HG02981 (cell line): Measurements from ENCODE around the gene CNN1.
A peak's percentile ranks its signal among the peaks of the same experiment; 100 is the strongest.

ENCODE experiments used
- ATAC-seq: cut with Tn5 transposase; IDR thresholded peaks from one replicate; pipeline ENCODE4 v1.9.1; 2021; ENCODE audit warnings: mild to moderate bottlenecking, moderate library complexity; ENCODE audit not compliant: unreplicated experiment

The CNN1 gene

DNA sequence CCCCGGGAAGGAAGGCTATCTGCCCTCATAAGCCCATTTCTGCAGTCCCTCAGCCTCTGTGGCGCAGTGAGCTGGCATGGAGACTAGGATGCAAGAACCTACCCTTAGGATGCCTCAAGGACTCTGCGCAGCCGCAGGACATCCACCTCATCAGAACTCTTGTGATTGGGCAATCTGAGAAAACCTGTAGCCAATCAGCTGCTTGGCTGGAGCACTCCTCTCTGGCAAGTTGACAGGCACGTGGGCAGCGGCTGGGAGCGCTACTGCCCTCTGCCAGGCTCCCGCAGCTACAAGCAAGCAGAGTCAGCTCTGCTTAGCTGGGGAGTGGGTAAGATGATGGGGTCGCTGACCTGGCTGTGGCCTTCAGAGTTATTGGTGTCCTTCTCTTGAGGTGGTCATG is 8.2 kb upstream of the CNN1 start:
- ATAC-seq = no peak

DNA sequence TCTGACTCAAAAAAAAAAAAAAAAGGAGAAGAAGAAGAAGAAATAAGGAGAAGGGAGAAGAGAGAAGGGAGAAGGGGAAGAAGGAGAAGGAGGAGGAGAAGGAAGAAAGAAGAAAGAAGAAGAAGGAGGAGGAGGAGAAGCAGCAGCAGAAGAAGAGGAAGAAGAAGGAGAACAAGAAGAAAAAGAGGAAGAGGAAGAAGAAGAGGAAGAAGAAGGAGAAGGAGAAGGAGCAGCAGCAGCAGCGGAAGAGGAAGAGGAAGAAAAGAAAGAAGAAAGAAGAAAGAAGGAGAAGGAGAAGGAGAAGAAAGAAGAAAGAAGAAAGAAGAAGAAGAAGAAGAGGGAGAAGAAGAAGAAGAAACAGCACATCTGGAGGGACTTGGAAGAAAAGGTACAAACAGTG is 4.1 kb upstream of the CNN1 start:
- no peak for ATAC-seq

DNA sequence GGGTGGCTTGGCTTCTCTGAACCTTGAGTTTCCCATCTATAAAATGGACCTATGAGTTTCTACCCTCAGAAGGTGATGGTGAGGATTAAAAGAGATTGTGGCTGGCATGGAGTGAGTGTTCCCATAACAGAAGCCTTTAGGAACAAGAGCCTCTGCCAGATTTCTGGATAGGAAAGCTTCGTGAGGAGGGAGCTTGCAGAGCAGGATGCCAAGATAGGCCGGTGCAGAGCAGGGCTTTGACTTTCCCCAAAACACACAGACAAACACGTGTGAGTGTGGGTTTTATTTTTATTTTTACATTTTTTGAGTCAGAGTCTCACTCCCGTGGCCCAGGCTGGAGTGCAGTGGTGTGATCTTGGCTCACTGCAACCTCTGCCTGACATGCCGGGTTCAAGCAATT is 3.7 kb upstream of the CNN1 start:
- no peak for ATAC-seq

DNA sequence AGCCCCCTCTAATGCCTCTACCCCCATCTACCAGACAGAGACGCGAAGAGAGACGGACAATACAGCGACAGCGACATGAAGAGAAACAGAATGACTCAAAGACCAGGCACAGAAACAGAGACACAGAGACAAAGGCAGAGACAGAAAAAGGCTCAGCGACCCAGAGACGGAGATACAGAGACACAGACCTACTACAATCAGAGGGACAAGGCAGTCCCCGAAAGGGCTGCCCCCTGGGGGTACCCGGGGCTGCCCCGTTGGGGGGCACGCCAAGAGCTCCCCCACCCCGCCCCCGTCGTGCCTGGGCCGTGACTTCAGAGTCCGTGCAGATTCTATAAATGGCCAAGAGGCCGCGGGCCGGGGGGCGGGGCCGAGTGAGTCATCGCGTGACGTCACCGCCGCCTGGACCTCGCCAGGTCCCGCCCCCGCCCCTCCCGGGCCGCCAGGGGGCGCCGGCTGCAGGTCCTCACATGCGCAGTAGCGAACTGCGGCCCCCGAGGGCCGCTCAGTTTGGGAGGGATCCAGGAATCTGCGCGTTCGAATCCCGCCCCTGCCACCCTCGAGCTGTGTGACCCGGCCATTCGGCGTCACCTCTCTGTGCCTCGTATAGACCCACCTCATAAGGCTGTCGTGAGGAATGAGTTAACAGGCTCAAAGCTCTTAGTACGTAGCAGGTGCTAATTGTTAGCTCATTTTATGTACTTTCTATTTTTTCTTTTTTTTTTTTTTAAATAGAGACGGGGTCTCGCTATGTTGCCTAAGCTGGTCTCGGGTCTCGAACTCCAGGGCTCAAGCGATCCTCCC is 2.7 kb upstream of the CNN1 start:
- peak; percentile 53 for ATAC-seq

DNA sequence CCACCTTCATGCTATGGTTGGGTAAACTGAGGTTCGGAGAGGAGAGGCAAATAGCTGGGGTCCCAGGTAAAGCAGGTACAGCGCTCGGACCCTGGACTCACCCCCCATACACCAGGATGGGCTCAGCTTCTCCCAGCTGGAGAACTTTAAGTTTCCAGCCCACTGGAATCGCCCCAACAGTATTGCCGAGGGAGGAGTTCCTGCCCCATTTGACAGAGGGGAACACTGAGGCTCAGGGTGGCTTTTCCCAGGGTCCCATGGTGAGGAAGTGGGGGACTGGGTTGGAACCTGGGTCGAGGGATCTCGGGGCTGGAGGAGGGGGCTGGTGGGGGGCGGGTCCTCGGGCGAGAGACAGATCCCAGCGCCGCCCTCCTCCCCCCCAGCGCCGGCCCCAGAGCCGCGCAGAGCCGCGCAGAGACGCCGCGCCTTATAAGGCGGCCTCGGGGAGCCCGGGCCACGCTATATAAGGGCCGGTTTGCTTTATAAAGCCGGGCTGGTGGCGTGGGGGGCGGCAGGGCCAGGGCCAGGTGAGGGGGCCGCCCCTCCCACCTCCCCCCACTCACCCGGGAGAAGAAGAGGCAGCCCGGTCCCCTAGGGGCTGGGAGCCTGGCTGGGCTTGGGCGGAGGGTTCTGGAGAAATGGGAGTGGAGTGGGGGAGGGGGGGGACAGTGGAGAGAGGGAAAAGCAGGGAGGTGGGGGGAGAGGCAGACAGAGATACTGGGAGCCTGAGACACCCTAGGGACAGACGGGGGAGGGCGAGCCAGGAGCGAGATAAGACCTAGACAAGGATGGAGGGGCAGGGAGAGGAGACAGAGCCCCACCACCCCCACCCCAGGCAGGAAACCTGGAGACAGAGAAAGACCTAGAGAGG is 1.1 kb downstream of the CNN1 start:
- ATAC-seq = no peak

DNA sequence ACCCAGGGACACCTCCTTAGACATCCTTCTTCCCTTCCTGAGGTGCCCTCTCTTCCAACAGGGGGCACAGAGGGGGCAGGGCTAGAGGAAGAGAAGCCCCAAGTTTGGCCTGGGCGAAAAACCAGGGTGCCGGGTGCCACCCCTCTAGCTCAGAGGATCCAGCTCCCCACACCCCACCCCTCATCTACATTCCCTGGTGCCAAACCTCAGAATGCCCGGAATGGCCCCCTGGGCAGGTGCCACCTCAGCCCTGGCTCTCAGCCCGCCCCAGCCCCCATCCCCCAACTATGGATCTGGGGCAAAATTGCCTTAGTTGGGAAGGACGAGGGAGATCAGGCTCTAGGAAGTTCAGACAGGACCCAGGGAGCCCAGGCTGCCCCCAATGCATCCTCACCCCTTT is 2.0 kb downstream of the CNN1 start:
- no peak for ATAC-seq

DNA sequence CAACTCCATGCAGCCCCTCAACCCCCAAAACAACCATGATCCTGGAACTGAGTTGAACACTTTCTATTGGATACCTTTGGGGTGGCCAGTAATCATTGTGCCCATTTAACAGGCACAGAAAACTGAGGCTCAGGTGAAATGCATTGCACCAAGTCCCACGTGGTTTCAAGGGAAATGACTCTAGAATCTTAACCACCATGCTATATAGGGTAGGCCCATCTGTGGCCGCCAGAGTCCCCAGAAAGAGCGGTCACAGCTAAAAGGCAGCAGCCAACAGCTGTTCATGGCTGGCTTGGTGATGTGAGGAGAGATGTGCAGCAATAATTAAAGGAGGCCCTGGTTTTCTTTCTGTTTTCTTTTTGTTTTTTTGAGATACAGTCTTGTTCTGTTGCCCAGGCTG is 2.6 kb downstream of the CNN1 start:
- ATAC-seq = no peak

DNA sequence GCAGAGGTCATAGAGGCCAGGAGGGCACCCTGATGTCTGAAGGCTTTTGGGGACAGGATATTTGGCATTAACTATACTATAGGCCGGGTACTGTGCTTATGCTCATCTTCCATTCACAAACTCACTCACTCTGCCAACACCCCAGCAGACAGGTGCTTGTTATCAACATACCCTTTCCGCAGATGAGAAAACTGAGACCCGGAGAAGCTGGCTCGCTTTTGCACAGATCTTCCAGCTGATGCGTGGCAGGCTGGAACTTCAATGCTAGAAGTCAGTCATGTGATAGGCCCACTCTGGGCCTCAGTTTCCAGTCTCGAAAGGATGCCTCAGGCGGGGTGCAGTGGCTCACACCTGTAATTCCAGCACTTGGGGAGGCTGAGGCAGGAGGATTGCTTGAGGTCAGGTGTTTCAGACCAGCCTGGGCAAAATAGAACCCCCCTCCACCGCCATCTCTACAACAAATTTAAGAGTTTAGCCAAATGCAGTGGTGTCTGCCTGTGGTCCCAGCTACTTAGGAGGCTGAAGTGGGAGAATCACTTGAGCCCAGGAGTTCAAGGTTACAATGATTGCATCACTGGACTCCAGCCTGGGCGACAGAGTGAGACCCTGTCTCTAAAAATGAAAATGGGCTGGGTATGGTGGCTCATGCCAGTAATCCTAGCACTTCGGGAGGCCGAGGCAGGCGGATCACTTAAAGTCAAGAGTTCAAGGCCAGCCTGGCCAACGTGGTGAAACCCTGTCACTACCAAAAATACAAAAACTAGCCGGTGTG is 9.5 kb downstream of the CNN1 start:
- ATAC-seq = no peak

DNA sequence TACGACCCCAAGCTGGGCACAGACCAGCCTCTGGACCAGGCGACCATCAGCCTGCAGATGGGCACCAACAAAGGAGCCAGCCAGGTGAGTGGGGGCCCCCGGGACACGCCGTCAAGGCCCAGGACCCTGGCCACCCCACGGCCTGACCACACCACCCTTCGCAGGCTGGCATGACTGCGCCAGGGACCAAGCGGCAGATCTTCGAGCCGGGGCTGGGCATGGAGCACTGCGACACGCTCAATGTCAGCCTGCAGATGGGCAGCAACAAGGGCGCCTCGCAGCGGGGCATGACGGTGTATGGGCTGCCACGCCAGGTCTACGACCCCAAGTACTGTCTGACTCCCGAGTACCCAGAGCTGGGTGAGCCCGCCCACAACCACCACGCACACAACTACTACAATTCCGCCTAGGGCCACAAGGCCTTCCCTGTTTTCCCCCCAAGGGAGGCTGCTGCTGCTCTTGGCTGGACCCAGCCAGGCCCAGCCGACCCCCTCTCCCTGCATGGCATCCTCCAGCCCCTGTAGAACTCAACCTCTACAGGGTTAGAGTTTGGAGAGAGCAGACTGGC is 10.8 kb downstream of the CNN1 start:
- ATAC-seq = no peak

DNA sequence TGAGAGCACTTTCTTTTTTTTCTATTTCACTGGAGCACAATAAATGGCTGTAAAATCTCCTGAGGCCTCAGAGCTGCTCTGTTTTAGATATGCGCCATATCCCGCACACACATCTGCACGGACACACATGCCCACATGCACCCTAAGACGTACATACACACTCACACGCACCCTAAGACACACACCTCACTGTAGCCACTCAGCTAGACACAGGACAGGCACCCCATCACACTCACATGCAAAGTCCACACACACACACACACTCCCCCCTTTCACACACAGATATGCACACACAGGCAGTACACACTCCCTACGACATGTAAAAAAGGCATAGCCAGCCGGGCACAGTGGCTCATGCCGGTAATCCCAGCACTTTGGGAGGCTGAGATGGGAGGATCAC is 11.6 kb downstream of the CNN1 start:
- no peak for ATAC-seq

DNA sequence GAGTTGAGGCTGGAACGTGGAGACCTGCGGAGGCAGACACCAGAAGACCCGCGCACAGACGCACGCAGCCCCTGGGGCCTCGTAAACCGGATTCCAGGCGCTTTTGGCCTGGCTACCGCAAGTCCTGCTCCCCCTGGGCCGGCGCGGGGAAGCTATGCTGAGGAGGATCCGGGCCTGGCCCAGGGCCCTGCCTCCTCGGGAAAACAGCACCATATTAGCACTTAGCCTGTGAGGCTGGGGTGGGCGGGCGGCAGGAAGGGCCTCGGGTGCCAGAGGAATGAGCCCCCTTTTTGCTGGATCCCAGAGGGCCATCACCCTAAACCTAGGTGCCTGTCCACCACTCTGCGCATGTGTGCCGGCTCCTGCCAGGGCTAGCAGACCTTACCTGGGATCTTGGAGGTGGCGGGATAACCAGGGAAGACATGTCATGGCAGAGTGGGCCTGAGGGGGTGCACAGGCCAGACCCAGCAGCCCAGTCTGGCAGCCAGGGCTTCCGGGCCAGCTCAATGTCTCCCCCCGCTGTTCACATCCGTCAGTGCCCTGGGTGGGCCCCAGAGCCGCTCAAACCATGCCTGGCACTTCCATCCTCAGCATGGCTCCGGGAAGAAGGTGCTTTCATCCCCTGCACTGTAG is 13.1 kb downstream of the CNN1 start:
- ATAC-seq = no peak

DNA sequence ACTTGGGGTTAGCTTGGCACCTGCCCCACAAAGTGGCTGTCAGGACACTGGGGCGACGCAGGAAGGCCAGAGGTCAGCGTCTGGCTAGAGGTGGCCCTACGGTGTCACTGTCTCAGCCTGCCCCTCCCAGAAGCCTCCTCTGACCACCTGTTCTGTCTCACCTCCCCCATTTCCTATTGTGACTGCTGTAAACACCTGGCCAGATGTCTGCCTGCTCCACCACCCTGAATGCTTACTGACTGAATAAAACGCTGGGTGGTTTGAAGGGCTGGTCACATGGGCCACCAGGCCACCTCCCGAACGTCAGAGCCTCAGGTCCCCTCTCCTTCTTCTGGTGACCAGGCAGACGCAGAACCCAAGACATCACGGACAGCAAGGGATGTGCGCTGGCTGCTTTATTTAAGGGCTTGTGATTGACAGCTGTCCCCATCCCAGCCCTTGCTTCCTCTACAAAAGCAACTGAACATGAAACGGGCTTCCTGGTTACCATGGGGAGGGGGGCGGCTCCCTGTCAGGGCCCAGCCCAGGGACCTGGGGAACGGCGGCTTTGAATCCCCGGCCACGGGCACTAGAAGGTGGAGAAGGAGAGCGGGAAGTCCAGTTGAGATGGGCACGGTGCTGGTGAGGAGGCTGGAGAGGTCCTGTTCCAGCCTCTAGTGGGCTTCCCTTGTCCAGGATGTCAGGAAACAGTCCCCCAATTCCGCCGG is 14.2 kb downstream of the CNN1 start:
- no peak for ATAC-seq

DNA sequence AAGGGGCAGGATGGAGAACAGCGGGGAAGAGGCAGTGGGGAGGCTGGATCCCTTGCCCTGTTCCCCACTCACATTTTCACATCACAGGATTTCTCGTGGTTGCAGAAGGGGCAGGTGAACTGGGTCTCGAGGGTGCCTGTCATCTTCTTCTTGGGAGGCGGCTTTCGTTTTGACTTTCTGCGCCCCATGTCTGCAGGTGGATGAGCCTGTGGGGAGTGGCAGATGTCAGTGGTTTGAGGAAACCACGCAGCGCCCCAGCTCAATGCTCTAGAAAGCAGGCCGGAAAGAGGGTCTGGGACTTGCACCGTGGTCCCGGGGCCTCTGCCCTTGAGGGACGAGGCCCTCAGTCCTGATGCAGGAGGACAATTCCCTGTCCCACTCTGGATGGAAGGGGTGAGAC is 15.5 kb downstream of the CNN1 start:
- ATAC-seq = no peak

DNA sequence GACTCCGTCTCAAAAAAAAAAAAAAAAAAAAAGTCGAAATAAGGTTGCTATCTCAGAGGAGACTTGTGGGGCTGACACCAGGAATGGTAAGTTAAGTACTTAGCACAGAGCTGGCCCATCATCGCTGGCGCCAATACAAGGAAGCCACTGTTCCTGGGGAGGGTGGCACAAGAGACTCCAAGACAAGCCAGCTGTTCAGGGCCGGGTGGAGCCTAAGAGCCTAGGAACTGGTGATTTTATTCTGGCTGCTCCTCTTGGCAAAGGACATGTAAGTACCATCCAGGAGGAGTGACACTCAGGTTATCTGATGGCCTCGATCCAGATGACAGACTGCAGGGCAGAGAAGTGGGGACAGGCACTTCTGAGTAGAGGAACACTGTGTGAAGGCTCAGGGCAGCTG is 16.6 kb downstream of the CNN1 start:
- ATAC-seq = no peak

DNA sequence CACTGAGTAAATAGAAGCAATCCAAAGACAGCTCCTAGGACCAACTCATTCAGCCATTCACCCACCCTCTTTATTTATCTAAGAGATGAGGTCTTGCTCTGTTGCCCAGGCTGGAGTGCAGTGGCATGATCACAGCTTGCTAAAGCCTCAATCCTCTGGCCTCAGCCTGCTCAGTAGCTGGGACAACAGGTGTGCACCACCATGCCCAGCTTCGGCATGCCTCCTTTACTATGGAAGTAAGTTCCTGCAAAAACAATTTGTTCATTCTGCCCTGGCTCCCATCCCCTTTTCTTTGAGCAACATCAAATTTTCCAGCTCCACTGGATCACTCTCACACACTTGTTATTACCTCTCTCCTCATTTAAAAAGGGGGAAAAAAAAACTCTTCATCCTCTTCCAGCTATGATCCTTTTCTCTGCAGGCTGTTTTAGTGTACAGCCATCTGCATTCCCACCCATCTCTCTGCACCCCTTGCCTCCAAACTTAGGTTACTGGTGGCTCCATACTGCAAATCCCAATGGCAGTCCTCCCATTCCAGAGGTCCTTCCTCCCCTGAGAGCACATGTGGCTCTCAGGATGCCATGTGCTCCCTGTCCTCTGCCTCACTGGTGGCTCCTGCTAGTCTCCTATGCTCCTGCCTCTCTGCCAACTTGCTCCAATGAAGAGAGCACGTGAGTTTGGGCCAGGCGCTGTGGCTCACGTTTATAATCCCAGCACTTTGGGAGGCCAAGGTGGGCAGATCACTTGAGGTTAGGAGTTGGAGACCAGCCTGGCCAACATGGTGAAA is 18.2 kb downstream of the CNN1 start:
- ATAC-seq = no peak

DNA sequence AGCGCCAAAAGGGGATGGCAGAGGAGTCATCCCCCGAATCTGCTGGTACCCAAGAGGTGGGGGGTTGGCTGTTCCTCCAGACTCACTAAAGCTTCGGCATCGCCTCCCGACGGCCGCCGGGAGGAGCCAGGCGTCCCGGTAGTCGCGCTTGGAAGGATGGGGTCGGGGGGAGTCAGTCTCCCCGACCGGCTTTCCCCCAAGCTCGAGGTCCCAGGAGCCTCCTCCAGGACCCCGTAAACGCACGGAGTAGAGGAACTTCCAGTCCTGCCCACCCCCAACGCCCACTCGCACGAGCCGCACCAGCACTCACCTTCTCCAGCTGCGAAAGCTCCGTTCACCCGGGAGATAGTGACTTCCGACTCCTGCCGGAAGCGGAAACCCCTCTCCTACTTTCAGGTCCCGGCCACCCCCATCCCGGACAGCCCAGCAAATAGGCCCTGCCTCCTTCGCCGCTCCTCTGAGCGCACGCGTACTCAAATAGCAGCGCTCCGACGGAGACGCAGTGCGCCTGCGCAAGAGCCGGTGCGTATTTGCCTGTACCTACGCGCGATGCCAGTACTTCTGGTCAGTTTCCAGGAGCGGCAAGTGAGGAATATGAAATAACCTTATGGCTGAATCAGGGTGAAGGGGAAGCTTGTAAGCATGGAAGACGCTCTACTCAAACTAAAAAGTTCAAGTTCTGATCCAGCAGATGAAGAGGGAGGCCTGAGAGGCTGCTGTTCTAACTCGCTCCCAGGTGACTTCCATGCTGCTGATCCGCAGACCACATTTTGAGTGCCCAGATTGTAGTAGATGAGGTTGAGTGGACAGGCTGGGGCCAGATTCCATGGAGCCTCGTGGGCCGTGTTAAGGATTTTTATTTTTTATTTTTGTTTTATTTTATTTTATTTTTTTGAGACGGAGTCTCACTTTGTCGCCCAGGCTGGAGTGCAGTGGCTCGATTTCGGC is 20.5 kb downstream of the CNN1 start, which contains the start of gene ELOF1:
TSS of gene ELOF1 (minus strand) at position 350 of the 948 bp plus-strand sequence. CDS start 4,883 bp downstream, outside the sequence.
- ATAC-seq = peak; percentile 82

DNA sequence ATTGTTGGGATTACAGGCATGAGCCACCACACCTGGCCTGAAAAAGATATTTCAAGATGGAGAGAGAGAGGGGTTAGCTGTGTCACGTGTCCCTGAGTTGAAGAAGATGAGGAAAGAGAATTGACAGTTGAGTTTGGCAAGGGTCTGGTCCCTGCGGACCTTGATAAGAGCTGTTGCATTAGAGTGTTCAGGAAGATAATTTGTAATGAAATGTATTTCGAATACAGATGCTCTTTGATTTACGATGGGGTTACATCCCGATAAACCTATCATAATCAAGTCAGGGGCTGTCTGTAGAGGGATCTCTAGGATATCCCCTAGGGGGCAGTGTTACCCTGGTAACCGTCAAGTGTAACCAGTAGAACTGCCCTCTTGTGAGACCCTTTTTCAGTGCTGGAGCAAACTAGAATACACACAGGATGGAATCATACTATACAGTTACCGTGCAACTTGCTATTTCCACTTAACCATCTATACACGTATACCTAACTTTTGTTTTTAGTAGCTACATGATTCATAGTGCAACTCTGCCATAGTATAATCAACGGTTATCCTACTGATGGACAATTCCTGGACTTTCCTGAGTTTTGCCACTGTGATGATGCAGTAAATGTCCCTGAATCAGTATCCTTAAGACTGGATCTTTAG is 21.9 kb downstream of the CNN1 start:
- no peak for ATAC-seq

DNA sequence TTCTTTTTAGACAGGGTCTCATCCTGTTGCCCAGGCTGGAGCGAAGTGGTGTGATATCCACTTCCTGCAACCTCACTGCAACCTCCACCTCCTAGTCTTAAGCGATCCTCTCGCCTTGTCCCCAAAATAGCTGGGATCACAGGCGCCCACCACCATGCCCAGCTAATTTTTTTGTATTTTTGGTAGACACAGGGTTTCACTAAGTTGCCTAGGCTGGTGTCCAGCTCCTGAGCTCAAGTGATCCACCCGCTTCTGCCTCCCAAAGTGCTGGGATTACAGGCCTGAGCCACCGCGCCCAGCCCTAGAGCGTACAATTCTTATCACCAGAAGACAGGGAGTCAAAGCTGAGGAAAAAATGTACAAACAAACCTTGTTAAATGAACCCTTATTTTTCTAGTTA is 24.9 kb downstream of the CNN1 start:
- no peak for ATAC-seq
